Measurements from ENCODE around the gene ABLIM1. TPM values are rescaled to one million over a fixed set of nuclear protein-coding genes. Genes with fewer than 3 reads are reported as not detected.

The ABLIM1 gene
- total RNA-seq, 3 donors from 2014 or later (not counting 1 experiment from before 2014, with no cell fraction given), result 71.9 to 118 (median 73.5) TPM

DNA sequence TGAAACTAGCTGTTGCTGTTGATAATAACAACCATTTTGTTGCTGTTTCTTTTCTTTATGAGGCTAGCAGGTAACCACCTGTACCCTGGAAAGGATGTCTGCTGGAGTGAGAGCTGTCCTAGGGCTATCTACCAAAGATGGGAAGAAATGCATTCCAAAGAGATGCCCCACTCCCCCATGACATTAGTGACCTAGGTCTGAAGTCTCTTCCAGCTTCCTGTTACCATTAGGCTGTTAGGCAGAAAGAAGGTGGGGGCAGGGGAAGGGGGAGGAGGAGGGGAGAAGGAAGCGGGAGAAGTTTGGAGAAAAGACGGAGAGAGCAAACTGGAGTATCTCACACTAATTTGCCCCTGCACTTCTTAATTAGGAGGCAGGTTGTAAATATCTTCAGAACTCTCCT, 118.5 kb downstream of the ABLIM1 start:
- Histone ChIP-seq H3K4me1 (ENCODE audit: control insufficient read depth, insufficient read depth, low read length) (peaks cover 63% of the 10 kb centered on the region), H3K27me3 (ENCODE audit: control insufficient read depth, insufficient read depth, low read length) (no peaks in the 10 kb centered on the region), H3K36me3 (ENCODE audit: control insufficient read depth, insufficient read depth, low read length) (no peaks in the 10 kb centered on the region), H3K27ac (ENCODE audit: low read length) (no peak overlapping the region), H3K4me3 (ENCODE audit: low read length) (no peak overlapping the region), H3K9me3 (ENCODE audit: control insufficient read depth, insufficient read depth, low read length) (no peaks in the 10 kb centered on the region)
- Mint-ChIP-seq H3K36me3 (no peaks in the 10 kb centered on the region), H3K9me3 (peaks cover 0 to 3% of the 10 kb centered on the region in 2 donors), H3K27ac (peak overlapping the region; percentile 88 to 91), H3K27me3 (ENCODE audit: low read depth in 2 of 2) (peaks cover 0 to 2% of the 10 kb centered on the region in 2 donors), H3K4me3 (no peak overlapping the region), H3K4me1 (peaks cover 59 to 63% of the 10 kb centered on the region in 2 donors)
- no peak for DNase-seq
- ATAC-seq, result no peak
- TF ChIP-seq, protein P1, sequence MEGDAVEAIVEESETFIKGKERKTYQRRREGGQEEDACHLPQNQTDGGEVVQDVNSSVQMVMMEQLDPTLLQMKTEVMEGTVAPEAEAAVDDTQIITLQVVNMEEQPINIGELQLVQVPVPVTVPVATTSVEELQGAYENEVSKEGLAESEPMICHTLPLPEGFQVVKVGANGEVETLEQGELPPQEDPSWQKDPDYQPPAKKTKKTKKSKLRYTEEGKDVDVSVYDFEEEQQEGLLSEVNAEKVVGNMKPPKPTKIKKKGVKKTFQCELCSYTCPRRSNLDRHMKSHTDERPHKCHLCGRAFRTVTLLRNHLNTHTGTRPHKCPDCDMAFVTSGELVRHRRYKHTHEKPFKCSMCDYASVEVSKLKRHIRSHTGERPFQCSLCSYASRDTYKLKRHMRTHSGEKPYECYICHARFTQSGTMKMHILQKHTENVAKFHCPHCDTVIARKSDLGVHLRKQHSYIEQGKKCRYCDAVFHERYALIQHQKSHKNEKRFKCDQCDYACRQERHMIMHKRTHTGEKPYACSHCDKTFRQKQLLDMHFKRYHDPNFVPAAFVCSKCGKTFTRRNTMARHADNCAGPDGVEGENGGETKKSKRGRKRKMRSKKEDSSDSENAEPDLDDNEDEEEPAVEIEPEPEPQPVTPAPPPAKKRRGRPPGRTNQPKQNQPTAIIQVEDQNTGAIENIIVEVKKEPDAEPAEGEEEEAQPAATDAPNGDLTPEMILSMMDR (IDR thresholded peaks at IDR 0.05), result no peak
- 100% methylated on average over 1 of the region's 2 CpGs for WGBS (ENCODE audit: insufficient coverage)
- intact Hi-C loops (cut with micrococcal nuclease), result loop anchor here (10.0 kb wide), 4 partner anchors 45 to 395 kb away; partner anchors contain the start of genes CCDC186, FHIP2A, TDRD1 and TRUB1

GRCh38 chr10:114538181-114538906, 119.7 kb downstream of the ABLIM1 start:
- Histone ChIP-seq H3K4me3 (ENCODE audit: low read length) (no peak overlapping the region), H3K27ac (ENCODE audit: low read length) (no peak overlapping the region)
- peaks cover 46 to 50% of the 10 kb centered on the region in 2 donors for H3K4me1 Mint-ChIP-seq

GRCh38 chr10:114537736-114538135, 120.3 kb downstream of the ABLIM1 start:
- DNase-seq, result no peak
- ATAC-seq, result no peak
- TF ChIP-seq, protein P1 (IDR thresholded peaks at IDR 0.05), result no peak
- Histone ChIP-seq H3K27me3 (ENCODE audit: control insufficient read depth, insufficient read depth, low read length) (no peaks in the 10 kb centered on the region), H3K9me3 (ENCODE audit: control insufficient read depth, insufficient read depth, low read length) (no peaks in the 10 kb centered on the region), H3K4me3 (ENCODE audit: low read length) (no peak overlapping the region), H3K4me1 (ENCODE audit: control insufficient read depth, insufficient read depth, low read length) (peaks cover 44% of the 10 kb centered on the region), H3K36me3 (ENCODE audit: control insufficient read depth, insufficient read depth, low read length) (no peaks in the 10 kb centered on the region), H3K27ac (ENCODE audit: low read length) (no peak overlapping the region)
- no peaks in the 10 kb centered on the region for H3K36me3 Mint-ChIP-seq
- WGBS (ENCODE audit: insufficient coverage), result 100% methylated on average over 1 of the region's 1 CpG
- intact Hi-C loops (cut with micrococcal nuclease), result no loop called here
- H3K9me3 Mint-ChIP-seq, result peaks cover 0 to 3% of the 10 kb centered on the region in 2 donors
- H3K27me3 Mint-ChIP-seq (ENCODE audit: low read depth in 2 of 2), result peaks cover 0 to 2% of the 10 kb centered on the region in 2 donors
- peaks cover 40 to 44% of the 10 kb centered on the region in 2 donors for H3K4me1 Mint-ChIP-seq
- no peak overlapping the region for H3K4me3 Mint-ChIP-seq
- H3K27ac Mint-ChIP-seq, result peak overlapping the region in 1 of 2 donors; percentile 42

More at GRCh38 chr10:114538181-114538906, 119.7 kb downstream of the ABLIM1 start:
- Mint-ChIP-seq H3K27me3 (ENCODE audit: low read depth in 2 of 2) (peaks cover 0 to 2% of the 10 kb centered on the region in 2 donors), H3K4me3 (no peak overlapping the region), H3K36me3 (no peaks in the 10 kb centered on the region), H3K27ac (peak overlapping the region in 1 of 2 donors; percentile 42), H3K9me3 (peaks cover 0 to 3% of the 10 kb centered on the region in 2 donors)
- ATAC-seq (no peak), DNase-seq (peak in 1 of 2 donors; percentile 79)
- intact Hi-C loops (cut with micrococcal nuclease), result no loop called here
- TF ChIP-seq, protein P1 (IDR thresholded peaks at IDR 0.05), result no peak
- peaks cover 50% of the 10 kb centered on the region for H3K4me1 ChIP-seq (ENCODE audit: control insufficient read depth, insufficient read depth, low read length)
- H3K36me3 ChIP-seq (ENCODE audit: control insufficient read depth, insufficient read depth, low read length), result no peaks in the 10 kb centered on the region
- H3K9me3 ChIP-seq (ENCODE audit: control insufficient read depth, insufficient read depth, low read length), result no peaks in the 10 kb centered on the region
- no peaks in the 10 kb centered on the region for H3K27me3 ChIP-seq (ENCODE audit: control insufficient read depth, insufficient read depth, low read length)
- WGBS (ENCODE audit: insufficient coverage), result 32% methylated on average over 12 of the region's 13 CpGs

Measured in natural killer cell (primary cell).